HepG2 (cell line): ENCODE results near the gene RASSF4. TPM values are rescaled to one million over a fixed set of nuclear protein-coding genes. Genes with fewer than 3 reads are reported as not detected.

Source experiments
- ATF3 ChIP-seq: sonication (generic); formaldehyde crosslinking; IDR thresholded peaks from 2 replicates; pipeline ENCODE4 v1.4.0; 2020; ENCODE audit warnings: missing genetic modification reagents
- ESRRA ChIP-seq: sonication (generic); formaldehyde crosslinking; IDR thresholded peaks from 2 replicates; pipeline ENCODE4 v1.5.1; 2020; ENCODE audit warnings: mild to moderate bottlenecking, low read depth, missing genetic modification reagents
- HOXA3 ChIP-seq: sonication (generic); formaldehyde crosslinking; IDR thresholded peaks from 2 replicates; pipeline ENCODE4 v1.5.0; 2020; ENCODE audit warnings: missing genetic modification reagents
- HOXA5 ChIP-seq: sonication (generic); formaldehyde crosslinking; IDR thresholded peaks from 2 replicates; pipeline ENCODE4 v1.4.0; 2020; ENCODE audit warnings: missing genetic modification reagents
- MTF2 ChIP-seq: sonication (generic); formaldehyde crosslinking; IDR thresholded peaks from 2 replicates; pipeline ENCODE4 v1.5.0; 2020; ENCODE audit warnings: missing genetic modification reagents, borderline replicate concordance
- SRY ChIP-seq: sonication (generic); formaldehyde crosslinking; IDR thresholded peaks from 2 replicates; pipeline ENCODE4 v1.8.0; 2022; ENCODE audit warnings: mild to moderate bottlenecking, missing genetic modification reagents
- TOPORS ChIP-seq: sonication (generic); formaldehyde crosslinking; IDR thresholded peaks from 2 replicates; pipeline ENCODE4 v1.8.0; 2023; ENCODE audit warnings: mild to moderate bottlenecking, missing genetic modification reagents
- ZBTB7A ChIP-seq: sonication (generic); formaldehyde crosslinking; IDR thresholded peaks from 2 replicates; pipeline ENCODE4 v1.8.0; 2022; ENCODE audit warnings: mild to moderate bottlenecking, missing genetic modification reagents
- ZBTB7B ChIP-seq: sonication (generic); formaldehyde crosslinking; IDR thresholded peaks from 2 replicates; pipeline ENCODE4 v1.4.0; 2020; ENCODE audit warnings: missing genetic modification reagents
- ZFP62 ChIP-seq: sonication (generic); formaldehyde crosslinking; IDR thresholded peaks from 2 replicates; pipeline ENCODE4 v1.4.0; 2020; ENCODE audit warnings: missing genetic modification reagents
- polyA plus RNA-seq, 8 experiments: library from polyadenylated mRNA; depleted of rRNA in 3 of 8; stranded (reverse) in 7 of 8; unstranded in 1 of 8; fragments of >200 nt; fragmentation: Illumina TruSeq in 4 of 8; extraction: Trizol in 4 of 8; gene quantifications; 2 replicates each; pipeline versions ENCODE4 v1.2.1 to v1.2.3, GENCODE V29; 2011 to 2016; ENCODE audit warnings: low read depth in 4 of 8, missing spikeins in 1 of 8, mixed read lengths in 1 of 8; ENCODE audit not compliant: insufficient read depth in 1 of 8
- total RNA-seq, 5 experiments: library from RNA; depleted of rRNA; stranded (reverse); fragments of >200 nt; fragmentation: Illumina TruSeq; extraction: Trizol; gene quantifications; 2 replicates each; pipeline ENCODE4 v1.2.3, GENCODE V29; 2016; ENCODE audit warnings: low read depth in 1 of 5
- TF ChIP-seq, protein P1 (sequence below): sonication (generic); formaldehyde crosslinking; IDR thresholded peaks from 2 replicates; pipeline ENCODE4 v1.5.0; 2020; ENCODE audit warnings: mild to moderate bottlenecking, missing genetic modification reagents, moderate library complexity
- TF ChIP-seq, protein P2 (sequence below): sonication (generic); formaldehyde crosslinking; IDR thresholded peaks from 2 replicates; pipeline ENCODE4 v1.4.0; 2020; ENCODE audit warnings: missing genetic modification reagents
- TF ChIP-seq, protein P3 (sequence below): sonication (generic); formaldehyde crosslinking; conservative IDR thresholded peaks from 2 replicates; pipeline ENCODE4 v1.8.0; 2022; ENCODE audit warnings: mild to moderate bottlenecking, moderate library complexity, missing genetic modification reagents
- TF ChIP-seq, protein P4 (sequence below): sonication (generic); formaldehyde crosslinking; IDR thresholded peaks from 2 replicates; pipeline ENCODE4 v1.4.0; 2020; ENCODE audit warnings: mild to moderate bottlenecking, missing genetic modification reagents
- TF ChIP-seq, protein P5 (sequence below): sonication (generic); formaldehyde crosslinking; IDR thresholded peaks from 2 replicates; pipeline ENCODE4 v1.9.0; 2021; ENCODE audit warnings: missing genetic modification reagents, borderline replicate concordance

The RASSF4 gene
- total and polyA plus RNA-seq, 2 of the 13 experiments (the other 11 are each of a cell fraction or from before 2014, with no cell fraction given) = 34.0 to 51.7 TPM

DNA sequence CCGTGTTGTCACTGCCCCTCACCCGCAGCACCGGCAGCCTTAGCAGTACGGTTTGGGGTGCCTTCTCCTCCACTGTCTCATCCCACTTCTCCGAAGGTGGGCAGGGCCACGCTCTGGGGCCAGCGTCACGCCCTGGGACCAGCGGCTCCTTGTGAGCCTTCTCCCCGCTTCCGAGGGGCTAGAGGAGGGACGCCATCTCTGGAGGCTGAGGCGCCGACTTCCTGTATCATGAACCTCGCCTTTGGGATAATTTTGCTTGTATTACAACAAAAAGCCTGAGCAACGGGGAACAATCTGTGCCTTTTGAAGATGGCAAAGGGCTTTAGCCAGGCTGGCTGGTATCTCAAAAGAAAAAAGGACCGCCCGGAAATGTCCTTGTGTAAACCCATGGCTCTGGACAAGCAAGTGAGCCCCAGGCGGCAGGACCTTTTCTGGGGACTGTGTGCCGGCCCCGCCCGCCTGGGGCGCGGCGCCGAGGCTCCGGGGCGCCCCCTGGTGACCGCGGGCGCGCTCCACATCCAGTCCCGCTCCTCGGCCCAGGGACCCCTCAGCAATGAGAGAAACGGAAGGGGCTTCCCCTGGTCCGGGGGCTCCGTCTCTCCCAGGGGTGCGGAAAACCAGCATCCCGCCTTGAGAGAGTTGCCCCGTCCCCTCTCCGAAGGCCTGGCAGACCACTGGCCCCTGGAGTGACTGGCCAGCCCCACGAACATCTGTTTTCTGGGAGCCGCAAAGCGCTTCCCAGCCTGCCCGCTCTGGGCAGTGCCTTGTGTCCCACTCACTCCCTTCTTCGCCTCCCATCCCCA is 15.2 kb downstream of the RASSF4 start (continued):
- TF ChIP-seq, protein P1, sequence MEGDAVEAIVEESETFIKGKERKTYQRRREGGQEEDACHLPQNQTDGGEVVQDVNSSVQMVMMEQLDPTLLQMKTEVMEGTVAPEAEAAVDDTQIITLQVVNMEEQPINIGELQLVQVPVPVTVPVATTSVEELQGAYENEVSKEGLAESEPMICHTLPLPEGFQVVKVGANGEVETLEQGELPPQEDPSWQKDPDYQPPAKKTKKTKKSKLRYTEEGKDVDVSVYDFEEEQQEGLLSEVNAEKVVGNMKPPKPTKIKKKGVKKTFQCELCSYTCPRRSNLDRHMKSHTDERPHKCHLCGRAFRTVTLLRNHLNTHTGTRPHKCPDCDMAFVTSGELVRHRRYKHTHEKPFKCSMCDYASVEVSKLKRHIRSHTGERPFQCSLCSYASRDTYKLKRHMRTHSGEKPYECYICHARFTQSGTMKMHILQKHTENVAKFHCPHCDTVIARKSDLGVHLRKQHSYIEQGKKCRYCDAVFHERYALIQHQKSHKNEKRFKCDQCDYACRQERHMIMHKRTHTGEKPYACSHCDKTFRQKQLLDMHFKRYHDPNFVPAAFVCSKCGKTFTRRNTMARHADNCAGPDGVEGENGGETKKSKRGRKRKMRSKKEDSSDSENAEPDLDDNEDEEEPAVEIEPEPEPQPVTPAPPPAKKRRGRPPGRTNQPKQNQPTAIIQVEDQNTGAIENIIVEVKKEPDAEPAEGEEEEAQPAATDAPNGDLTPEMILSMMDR (CRISPR knock-in tag) = peak; percentile 84
- TF ChIP-seq MTF2 (CRISPR knock-in tag) (no peak), ATF3 (CRISPR knock-in tag) (no peak), ZBTB7A (CRISPR knock-in tag) (peak; percentile 91), SRY (CRISPR knock-in tag) (peak; percentile 47; the same call in 1 of the 2 replicates), HOXA3 (CRISPR knock-in tag) (peak; percentile 44), ESRRA (CRISPR knock-in tag) (0 out of 2 replicates have a peak, but pooled peaks have one; percentile 24), TOPORS (no peak), ZFP62 (no peak), HOXA5 (CRISPR knock-in tag) (no peak), ZBTB7B (CRISPR knock-in tag) (peak; percentile 65; the same call in 1 of the 2 replicates)
- TF ChIP-seq, protein P2, sequence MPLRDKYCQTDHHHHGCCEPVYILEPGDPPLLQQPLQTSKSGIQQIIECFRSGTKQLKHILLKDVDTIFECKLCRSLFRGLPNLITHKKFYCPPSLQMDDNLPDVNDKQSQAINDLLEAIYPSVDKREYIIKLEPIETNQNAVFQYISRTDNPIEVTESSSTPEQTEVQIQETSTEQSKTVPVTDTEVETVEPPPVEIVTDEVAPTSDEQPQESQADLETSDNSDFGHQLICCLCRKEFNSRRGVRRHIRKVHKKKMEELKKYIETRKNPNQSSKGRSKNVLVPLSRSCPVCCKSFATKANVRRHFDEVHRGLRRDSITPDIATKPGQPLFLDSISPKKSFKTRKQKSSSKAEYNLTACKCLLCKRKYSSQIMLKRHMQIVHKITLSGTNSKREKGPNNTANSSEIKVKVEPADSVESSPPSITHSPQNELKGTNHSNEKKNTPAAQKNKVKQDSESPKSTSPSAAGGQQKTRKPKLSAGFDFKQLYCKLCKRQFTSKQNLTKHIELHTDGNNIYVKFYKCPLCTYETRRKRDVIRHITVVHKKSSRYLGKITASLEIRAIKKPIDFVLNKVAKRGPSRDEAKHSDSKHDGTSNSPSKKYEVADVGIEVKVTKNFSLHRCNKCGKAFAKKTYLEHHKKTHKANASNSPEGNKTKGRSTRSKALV (CRISPR knock-in tag) = no peak
- TF ChIP-seq, protein P3, sequence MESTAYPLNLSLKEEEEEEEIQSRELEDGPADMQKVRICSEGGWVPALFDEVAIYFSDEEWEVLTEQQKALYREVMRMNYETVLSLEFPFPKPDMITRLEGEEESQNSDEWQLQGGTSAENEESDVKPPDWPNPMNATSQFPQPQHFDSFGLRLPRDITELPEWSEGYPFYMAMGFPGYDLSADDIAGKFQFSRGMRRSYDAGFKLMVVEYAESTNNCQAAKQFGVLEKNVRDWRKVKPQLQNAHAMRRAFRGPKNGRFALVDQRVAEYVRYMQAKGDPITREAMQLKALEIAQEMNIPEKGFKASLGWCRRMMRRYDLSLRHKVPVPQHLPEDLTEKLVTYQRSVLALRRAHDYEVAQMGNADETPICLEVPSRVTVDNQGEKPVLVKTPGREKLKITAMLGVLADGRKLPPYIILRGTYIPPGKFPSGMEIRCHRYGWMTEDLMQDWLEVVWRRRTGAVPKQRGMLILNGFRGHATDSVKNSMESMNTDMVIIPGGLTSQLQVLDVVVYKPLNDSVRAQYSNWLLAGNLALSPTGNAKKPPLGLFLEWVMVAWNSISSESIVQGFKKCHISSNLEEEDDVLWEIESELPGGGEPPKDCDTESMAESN = no peak; the same call in 1 of the 2 replicates
- TF ChIP-seq, protein P4, sequence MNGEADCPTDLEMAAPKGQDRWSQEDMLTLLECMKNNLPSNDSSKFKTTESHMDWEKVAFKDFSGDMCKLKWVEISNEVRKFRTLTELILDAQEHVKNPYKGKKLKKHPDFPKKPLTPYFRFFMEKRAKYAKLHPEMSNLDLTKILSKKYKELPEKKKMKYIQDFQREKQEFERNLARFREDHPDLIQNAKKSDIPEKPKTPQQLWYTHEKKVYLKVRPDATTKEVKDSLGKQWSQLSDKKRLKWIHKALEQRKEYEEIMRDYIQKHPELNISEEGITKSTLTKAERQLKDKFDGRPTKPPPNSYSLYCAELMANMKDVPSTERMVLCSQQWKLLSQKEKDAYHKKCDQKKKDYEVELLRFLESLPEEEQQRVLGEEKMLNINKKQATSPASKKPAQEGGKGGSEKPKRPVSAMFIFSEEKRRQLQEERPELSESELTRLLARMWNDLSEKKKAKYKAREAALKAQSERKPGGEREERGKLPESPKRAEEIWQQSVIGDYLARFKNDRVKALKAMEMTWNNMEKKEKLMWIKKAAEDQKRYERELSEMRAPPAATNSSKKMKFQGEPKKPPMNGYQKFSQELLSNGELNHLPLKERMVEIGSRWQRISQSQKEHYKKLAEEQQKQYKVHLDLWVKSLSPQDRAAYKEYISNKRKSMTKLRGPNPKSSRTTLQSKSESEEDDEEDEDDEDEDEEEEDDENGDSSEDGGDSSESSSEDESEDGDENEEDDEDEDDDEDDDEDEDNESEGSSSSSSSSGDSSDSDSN (CRISPR knock-in tag) = peak; percentile 57
- TF ChIP-seq, protein P5, sequence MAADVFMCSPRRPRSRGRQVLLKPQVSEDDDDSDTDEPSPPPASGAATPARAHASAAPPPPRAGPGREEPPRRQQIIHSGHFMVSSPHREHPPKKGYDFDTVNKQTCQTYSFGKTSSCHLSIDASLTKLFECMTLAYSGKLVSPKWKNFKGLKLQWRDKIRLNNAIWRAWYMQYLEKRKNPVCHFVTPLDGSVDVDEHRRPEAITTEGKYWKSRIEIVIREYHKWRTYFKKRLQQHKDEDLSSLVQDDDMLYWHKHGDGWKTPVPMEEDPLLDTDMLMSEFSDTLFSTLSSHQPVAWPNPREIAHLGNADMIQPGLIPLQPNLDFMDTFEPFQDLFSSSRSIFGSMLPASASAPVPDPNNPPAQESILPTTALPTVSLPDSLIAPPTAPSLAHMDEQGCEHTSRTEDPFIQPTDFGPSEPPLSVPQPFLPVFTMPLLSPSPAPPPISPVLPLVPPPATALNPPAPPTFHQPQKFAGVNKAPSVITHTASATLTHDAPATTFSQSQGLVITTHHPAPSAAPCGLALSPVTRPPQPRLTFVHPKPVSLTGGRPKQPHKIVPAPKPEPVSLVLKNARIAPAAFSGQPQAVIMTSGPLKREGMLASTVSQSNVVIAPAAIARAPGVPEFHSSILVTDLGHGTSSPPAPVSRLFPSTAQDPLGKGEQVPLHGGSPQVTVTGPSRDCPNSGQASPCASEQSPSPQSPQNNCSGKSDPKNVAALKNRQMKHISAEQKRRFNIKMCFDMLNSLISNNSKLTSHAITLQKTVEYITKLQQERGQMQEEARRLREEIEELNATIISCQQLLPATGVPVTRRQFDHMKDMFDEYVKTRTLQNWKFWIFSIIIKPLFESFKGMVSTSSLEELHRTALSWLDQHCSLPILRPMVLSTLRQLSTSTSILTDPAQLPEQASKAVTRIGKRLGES (CRISPR knock-in tag) = no peak
